H1 (cell line): ENCODE data around the gene SNX32. TPM values are rescaled to one million over a fixed set of nuclear protein-coding genes. Genes with fewer than 3 reads are reported as not detected.

ENCODE experiments used
- CTCF ChIA-PET: fragments of 300-600 bp; sonication (Branson Sonifier 250); formaldehyde crosslinking; loops from one replicate; lab custom pipeline; 2021; ENCODE audit not compliant: partially characterized antibody; lab: Charles Lee
- POLR2A ChIA-PET: fragments of 300-600 bp; sonication (Branson Sonifier 250); formaldehyde crosslinking; loops from one replicate; lab custom pipeline; 2021; ENCODE audit warnings: inconsistent platforms; ENCODE audit not compliant: partially characterized antibody; lab: Charles Lee
- DNase-seq, 2 experiments: peaks; one replicate each; pipeline versions ENCODE4 v3.0.0 to v3.0.0-alpha.2; 2010 to 2022; ENCODE audit warnings: low spot score in 2 of 2, low read depth in 1 of 2, mixed read lengths in 1 of 2
- FAIRE-seq: peaks from 2 replicates; lab custom pipeline; 2011; peaks lifted over from hg19 to GRCh38; lab: Jason Lieb, UNC
- H2AFZ ChIP-seq: 2 replicates; pipeline ENCODE4 v1.8.1; 2012; ENCODE audit warnings: low read length, inconsistent platforms
- H2AK5ac ChIP-seq: 2 replicates; pipeline ENCODE4 v1.6.1; 2013; ENCODE audit warnings: low read depth, low read length
- H2BK120ac ChIP-seq: replicated peaks from 2 replicates; pipeline ENCODE3; 2013; ENCODE audit warnings: low read depth, low read length, inconsistent platforms
- H2BK12ac ChIP-seq: 2 replicates; pipeline ENCODE4 v1.6.1; 2013; ENCODE audit warnings: low read depth, low read length
- H2BK15ac ChIP-seq: 2 replicates; pipeline ENCODE4 v1.6.1; 2013; ENCODE audit warnings: low read length
- H2BK20ac ChIP-seq: 2 replicates; pipeline ENCODE4 v1.6.1; 2013; ENCODE audit warnings: low read length
- H2BK5ac ChIP-seq: 2 replicates; pipeline ENCODE4 v1.6.1; 2013; ENCODE audit warnings: low read depth, low read length
- H3K14ac ChIP-seq: 2 replicates; pipeline ENCODE4 v1.6.1; 2013; ENCODE audit warnings: inconsistent platforms; ENCODE audit not compliant: insufficient read length
- H3K18ac ChIP-seq: 2 replicates; pipeline ENCODE4 v1.6.1; 2013; ENCODE audit warnings: low read length; ENCODE audit errors: extremely low read depth
- H3K23ac ChIP-seq: 2 replicates; pipeline ENCODE4 v1.6.1; 2013; ENCODE audit warnings: inconsistent platforms; ENCODE audit not compliant: insufficient read length
- H3K23me2 ChIP-seq: 2 replicates; pipeline ENCODE4 v1.6.1; 2013; ENCODE audit warnings: low read depth, low read length
- H3K27ac ChIP-seq: 2 replicates; pipeline ENCODE4 v1.6.1; 2011; ENCODE audit warnings: low read depth, low read length, inconsistent platforms
- H3K27me3 ChIP-seq, 4 experiments: replicated peaks in 1 of 4; 1 replicate in 1 of 4; 2 replicates in 3 of 4; pipeline versions ENCODE4 v1.6.1 to v1.8.1; 2011 to 2013; ENCODE audit warnings: low read length in 3 of 4, mild to moderate bottlenecking in 3 of 4, inconsistent platforms in 2 of 4, mixed read lengths in 2 of 4, moderate library complexity in 1 of 4; ENCODE audit not compliant: control insufficient read depth in 3 of 4, insufficient read depth in 3 of 4; ENCODE audit errors: extremely low read depth in 1 of 4
- H3K36me3 ChIP-seq, 4 experiments: 2 replicates each; pipeline versions ENCODE4 v1.6.1 to v1.8.1; 2011 to 2013; ENCODE audit warnings: mild to moderate bottlenecking in 4 of 4, low read length in 3 of 4, moderate library complexity in 2 of 4, control low read depth in 1 of 4, inconsistent platforms in 1 of 4; ENCODE audit not compliant: insufficient read depth in 4 of 4, control insufficient read depth in 2 of 4
- H3K4ac ChIP-seq: replicated peaks from 2 replicates; pipeline ENCODE3; 2013; ENCODE audit warnings: low read length, low read depth, mixed read lengths, inconsistent platforms; ENCODE audit not compliant: insufficient read length
- H3K4me1 ChIP-seq, 4 experiments: replicated peaks in 1 of 4; 1 replicate in 1 of 4; 2 replicates in 3 of 4; pipeline versions ENCODE4 v1.6.1 to v1.8.1; 2011 to 2013; ENCODE audit warnings: low read length in 3 of 4, inconsistent platforms in 2 of 4, mixed read lengths in 1 of 4; ENCODE audit not compliant: insufficient read depth in 4 of 4, control insufficient read depth in 3 of 4
- H3K4me2 ChIP-seq, 2 experiments: 2 replicates each; pipeline versions ENCODE4 v1.6.1 to v1.8.1; 2011 to 2013; ENCODE audit warnings: low read depth in 2 of 2, low read length in 2 of 2, control low read depth in 1 of 2, inconsistent platforms in 1 of 2, mild to moderate bottlenecking in 1 of 2; ENCODE audit not compliant: insufficient read depth in 1 of 2
- H3K4me3 ChIP-seq, 4 experiments: fragments of 200-600, 300-600 bp in 1 of 4; sonication (generic), shearing (Covaris generic), sonication (Bioruptor Twin) in 1 of 4; 2 replicates each; pipeline versions ENCODE4 v1.5.1 to v1.8.1; 2011 to 2016; ENCODE audit warnings: low read length in 4 of 4, low read depth in 3 of 4, control low read depth in 2 of 4, inconsistent platforms in 2 of 4, mild to moderate bottlenecking in 2 of 4, mixed read lengths in 1 of 4, moderate library complexity in 1 of 4; ENCODE audit not compliant: insufficient read depth in 2 of 4; ENCODE audit errors: extremely low read depth in 1 of 4
- H3K56ac ChIP-seq: replicated peaks from 2 replicates; pipeline ENCODE3; 2013; ENCODE audit warnings: low read depth, mild to moderate bottlenecking, mixed read lengths, low read length, inconsistent platforms; ENCODE audit not compliant: insufficient read length
- H3K79me1 ChIP-seq: 2 replicates; pipeline ENCODE4 v1.6.1; 2013; ENCODE audit warnings: low read depth, low read length, control low read depth
- H3K79me2 ChIP-seq, 2 experiments: 2 replicates each; pipeline versions ENCODE4 v1.6.1 to v1.8.1; 2012 to 2013; ENCODE audit warnings: low read length in 2 of 2, mild to moderate bottlenecking in 2 of 2, inconsistent platforms in 1 of 2; ENCODE audit not compliant: insufficient read depth in 2 of 2, control insufficient read depth in 1 of 2
- H3K9ac ChIP-seq, 4 experiments: replicated peaks in 1 of 4; 1 replicate in 1 of 4; 2 replicates in 3 of 4; pipeline versions ENCODE4 v1.6.1 to v1.8.1; 2011 to 2013; ENCODE audit warnings: low read depth in 3 of 4, low read length in 3 of 4, control low read depth in 2 of 4, mild to moderate bottlenecking in 2 of 4, moderate library complexity in 2 of 4, inconsistent platforms in 1 of 4; ENCODE audit errors: extremely low read depth in 1 of 4
- H3K9me3 ChIP-seq, 2 experiments: 2 replicates each; pipeline versions ENCODE4 v1.6.1 to v1.8.1; 2012 to 2013; ENCODE audit warnings: mild to moderate bottlenecking in 2 of 2, moderate library complexity in 2 of 2, control low read depth in 1 of 2, inconsistent platforms in 1 of 2, low read depth in 1 of 2, low read length in 1 of 2, mixed read lengths in 1 of 2; ENCODE audit not compliant: insufficient read depth in 2 of 2
- H4K20me1 ChIP-seq, 2 experiments: replicated peaks in 1 of 2; 2 replicates each; pipeline versions ENCODE3 to v1.8.1; 2011 to 2013; ENCODE audit warnings: inconsistent platforms in 2 of 2, low read length in 2 of 2, mild to moderate bottlenecking in 1 of 2; ENCODE audit not compliant: insufficient read depth in 2 of 2, control insufficient read depth in 1 of 2
- H4K5ac ChIP-seq: 2 replicates; pipeline ENCODE4 v1.6.1; 2013; ENCODE audit warnings: low read length, low read depth, mixed read lengths, inconsistent platforms; ENCODE audit not compliant: insufficient read length
- H4K8ac ChIP-seq: 2 replicates; pipeline ENCODE4 v1.8.0; 2013; ENCODE audit warnings: mild to moderate bottlenecking, moderate library complexity, low read length, inconsistent platforms; ENCODE audit not compliant: insufficient read depth; ENCODE audit errors: extremely low read depth
- H4K91ac ChIP-seq: replicated peaks from 2 replicates; pipeline ENCODE3; 2013; ENCODE audit warnings: low read length, mixed read lengths, inconsistent platforms; ENCODE audit not compliant: insufficient read length
- TAF1 ChIP-seq: IDR thresholded peaks from 2 replicates; pipeline ENCODE4 v1.6.1; 2011; ENCODE audit warnings: mild to moderate bottlenecking, low read depth, low read length
- YY1 ChIP-seq: IDR thresholded peaks from 2 replicates; pipeline ENCODE4 v1.6.1; 2011; ENCODE audit warnings: low read depth, mild to moderate bottlenecking, low read length
- WGBS, 2 experiments: shearing (Covaris generic) in 1 of 2; methylation state at CpG; one replicate each; pipeline versions ENCODE4 v1.1.6 to v1.1.7; 2013 to 2015; ENCODE audit warnings: low lambda C conversion rate in 2 of 2, mixed read lengths in 2 of 2, inconsistent platforms in 1 of 2, low coverage in 1 of 2, missing lambda C conversion rate in 1 of 2; ENCODE audit not compliant: insufficient replicate concordance in 2 of 2, insufficient coverage in 1 of 2, insufficient read length in 1 of 2; ENCODE audit errors: extremely low coverage in 1 of 2, missing lambda C conversion rate in 1 of 2; 5-methylcytosine and 5-hydroxymethylcytosine counted together
- polyA plus RNA-seq, 7 experiments: library from polyadenylated mRNA; depleted of rRNA in 3 of 7; stranded (reverse) in 5 of 7; unstranded in 2 of 7; fragments of >200 nt in 5 of 7; fragments of 200-250 nt in 2 of 7; gene quantifications; 1 replicate in 5 of 7; 2 replicates in 1 of 7; 4 replicates in 1 of 7; pipeline versions ENCODE4 v1.2.1 to v1.2.3, GENCODE V29; 2011 to 2013; ENCODE audit warnings: missing spikeins in 2 of 7, mixed read lengths in 2 of 7
- total RNA-seq: library from RNA; stranded (reverse); fragmentation: NEBNext Ultra II Directional; extraction: Animal tissue kit (Norgen Biotek cat#: 25700); gene quantifications from 2 replicates; pipeline ENCODE4 v1.2.1, GENCODE V29; 2021
- TF ChIP-seq, protein P1 (sequence below): IDR thresholded peaks from 2 replicates; pipeline ENCODE4 v1.6.1; 2012; ENCODE audit warnings: inconsistent platforms

The SNX32 gene
- total and polyA plus RNA-seq, 2 of the 8 experiments (the other 6 are each of a cell fraction or from before 2014, with no cell fraction given): 0.76 to 2.2 TPM

DNA sequence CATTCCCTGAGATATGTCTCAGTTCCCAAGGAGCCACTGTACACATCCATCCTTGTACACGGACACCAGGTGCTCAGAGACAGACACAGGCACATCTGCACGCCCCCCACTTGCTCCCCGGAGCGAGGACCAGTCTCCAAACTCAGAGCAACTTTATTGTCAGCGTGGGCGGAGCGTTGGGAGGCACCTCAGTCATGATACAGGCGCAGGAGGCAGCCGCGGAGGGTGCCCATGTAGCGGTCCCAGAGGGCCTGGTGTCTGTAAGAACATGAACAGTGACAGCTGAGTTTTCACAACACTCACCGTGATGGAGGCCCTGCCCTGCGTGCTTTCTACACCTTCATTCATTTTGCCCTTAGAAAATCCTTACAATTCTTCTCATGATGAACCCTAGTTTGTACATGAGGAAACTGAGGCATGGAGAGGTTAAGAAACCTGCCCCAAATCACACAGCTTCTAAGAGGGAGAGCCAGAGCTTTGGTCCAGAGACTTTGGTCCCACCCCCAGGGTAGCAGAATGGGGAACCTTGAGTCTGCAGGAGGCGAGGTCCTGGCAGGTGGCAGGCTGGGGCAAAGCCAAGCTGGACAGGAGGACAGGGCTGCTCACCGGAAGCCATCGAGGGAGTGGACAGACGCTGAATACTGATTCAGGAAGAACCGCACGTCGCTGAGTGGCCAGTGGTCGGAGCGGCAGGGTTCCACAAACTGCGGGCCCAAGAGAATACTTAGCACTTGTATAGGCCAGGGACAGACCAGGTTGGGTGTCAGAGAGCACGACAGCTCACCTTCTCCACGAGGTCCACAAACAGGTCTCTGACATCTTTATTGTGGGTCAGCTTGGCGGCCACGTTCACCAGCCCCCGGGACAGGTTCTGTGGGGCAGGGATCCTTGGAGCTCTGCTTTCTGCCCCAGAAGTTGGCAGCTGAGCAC is 50.3 kb downstream of the SNX32 start:
- Histone ChIP-seq H2BK15ac (no peak overlapping the region), H3K18ac (no peak overlapping the region), H2AFZ (no peak overlapping the region), H2BK12ac (no peak overlapping the region), H2BK120ac (no peak overlapping the region), H3K79me1 (no peaks in the 10 kb centered on the region), H4K20me1 (peaks cover 6 to 7% of the 10 kb centered on the region in 2 experiments), H3K14ac (no peak overlapping the region), H2BK5ac (no peak overlapping the region), H3K4me1 (peaks cover 0 to 7% (median 5%) of the 10 kb centered on the region in 4 experiments; a peak in 4 of 7 replicates), H3K4me2 (0 out of 4 replicates have a peak overlapping the region, but pooled peaks of 1 of the 2 experiments have one; percentile 5), H3K23me2 (peaks cover 10% of the 10 kb centered on the region), H4K91ac (no peak overlapping the region), H3K4ac (no peak overlapping the region), H4K8ac (no peak overlapping the region), H3K36me3 (peaks cover 8 to 22% (median 18%) of the 10 kb centered on the region in 4 experiments; a peak in 7 of 8 replicates), H3K4me3 (no peak overlapping the region), H3K56ac (no peak overlapping the region), H3K27me3 (no peaks in the 10 kb centered on the region), H3K23ac (no peak overlapping the region), H3K27ac (no peak overlapping the region), H2BK20ac (no peak overlapping the region), H3K9ac (no peak overlapping the region; a peak in 2 of 7 replicates), H3K79me2 (peaks cover 0 to 4% of the 10 kb centered on the region in 2 experiments; a peak in 1 of 4 replicates), H2AK5ac (no peak overlapping the region), H4K5ac (no peak overlapping the region), H3K9me3 (no peaks in the 10 kb centered on the region)
- CTCF ChIA-PET: interaction anchor here (0.6 to 19.6 kb wide), 55 partner anchors 6 to 1557 kb away, joined by 3 to 283 read pairs (median 4); partner anchors contain the start of genes BANF1, CATSPER1, CCDC85B and CFL1
- no peak for FAIRE-seq
- WGBS, 2 experiments: 89% methylated on average over 28 of the region's 28 CpGs; no CpG with 5 or more reads in 1 of the 2 experiments
- no peak for DNase-seq
- POLR2A ChIA-PET: interaction anchor here (0.6 to 39.7 kb wide), 5 partner anchors 25 to 167 kb away, joined by 3 to 1071 read pairs (median 4); partner anchors contain the start of genes CFL1, EFEMP2 and MUS81
- TF ChIP-seq YY1 (no peak), TAF1 (0 out of 2 replicates have a peak, but pooled peaks have one; percentile 3)
- TF ChIP-seq, protein P1, sequence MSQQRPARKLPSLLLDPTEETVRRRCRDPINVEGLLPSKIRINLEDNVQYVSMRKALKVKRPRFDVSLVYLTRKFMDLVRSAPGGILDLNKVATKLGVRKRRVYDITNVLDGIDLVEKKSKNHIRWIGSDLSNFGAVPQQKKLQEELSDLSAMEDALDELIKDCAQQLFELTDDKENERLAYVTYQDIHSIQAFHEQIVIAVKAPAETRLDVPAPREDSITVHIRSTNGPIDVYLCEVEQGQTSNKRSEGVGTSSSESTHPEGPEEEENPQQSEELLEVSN: 0 out of 2 replicates have a peak, but pooled peaks have one; percentile 0
